ENCODE data around the gene SQSTM1.

- TF ChIP-seq SP1 (IDR thresholded peaks at IDR 0.05) (no peak), CTCF (IDR thresholded peaks at IDR 0.05; ENCODE audit: low read depth, low read length, missing input control) (no peak), JUND (IDR thresholded peaks at IDR 0.05) (no peak), YY1 (IDR thresholded peaks at IDR 0.05) (no peak), HNF4A (conservative IDR thresholded peaks at IDR 0.05) (no peak), EGR1 (IDR thresholded peaks at IDR 0.05; ENCODE audit: low read depth in 2 of 2) (no peak), RAD21 (IDR thresholded peaks at IDR 0.05) (no peak), FOXA1 (IDR thresholded peaks at IDR 0.05) (no peak), ATF3 (IDR thresholded peaks at IDR 0.05) (no peak), RXRA (IDR thresholded peaks at IDR 0.05) (no peak)
- TF ChIP-seq, protein P1, sequence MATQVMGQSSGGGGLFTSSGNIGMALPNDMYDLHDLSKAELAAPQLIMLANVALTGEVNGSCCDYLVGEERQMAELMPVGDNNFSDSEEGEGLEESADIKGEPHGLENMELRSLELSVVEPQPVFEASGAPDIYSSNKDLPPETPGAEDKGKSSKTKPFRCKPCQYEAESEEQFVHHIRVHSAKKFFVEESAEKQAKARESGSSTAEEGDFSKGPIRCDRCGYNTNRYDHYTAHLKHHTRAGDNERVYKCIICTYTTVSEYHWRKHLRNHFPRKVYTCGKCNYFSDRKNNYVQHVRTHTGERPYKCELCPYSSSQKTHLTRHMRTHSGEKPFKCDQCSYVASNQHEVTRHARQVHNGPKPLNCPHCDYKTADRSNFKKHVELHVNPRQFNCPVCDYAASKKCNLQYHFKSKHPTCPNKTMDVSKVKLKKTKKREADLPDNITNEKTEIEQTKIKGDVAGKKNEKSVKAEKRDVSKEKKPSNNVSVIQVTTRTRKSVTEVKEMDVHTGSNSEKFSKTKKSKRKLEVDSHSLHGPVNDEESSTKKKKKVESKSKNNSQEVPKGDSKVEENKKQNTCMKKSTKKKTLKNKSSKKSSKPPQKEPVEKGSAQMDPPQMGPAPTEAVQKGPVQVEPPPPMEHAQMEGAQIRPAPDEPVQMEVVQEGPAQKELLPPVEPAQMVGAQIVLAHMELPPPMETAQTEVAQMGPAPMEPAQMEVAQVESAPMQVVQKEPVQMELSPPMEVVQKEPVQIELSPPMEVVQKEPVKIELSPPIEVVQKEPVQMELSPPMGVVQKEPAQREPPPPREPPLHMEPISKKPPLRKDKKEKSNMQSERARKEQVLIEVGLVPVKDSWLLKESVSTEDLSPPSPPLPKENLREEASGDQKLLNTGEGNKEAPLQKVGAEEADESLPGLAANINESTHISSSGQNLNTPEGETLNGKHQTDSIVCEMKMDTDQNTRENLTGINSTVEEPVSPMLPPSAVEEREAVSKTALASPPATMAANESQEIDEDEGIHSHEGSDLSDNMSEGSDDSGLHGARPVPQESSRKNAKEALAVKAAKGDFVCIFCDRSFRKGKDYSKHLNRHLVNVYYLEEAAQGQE (IDR thresholded peaks at IDR 0.05), result no peak
- TF ChIP-seq, protein P2, sequence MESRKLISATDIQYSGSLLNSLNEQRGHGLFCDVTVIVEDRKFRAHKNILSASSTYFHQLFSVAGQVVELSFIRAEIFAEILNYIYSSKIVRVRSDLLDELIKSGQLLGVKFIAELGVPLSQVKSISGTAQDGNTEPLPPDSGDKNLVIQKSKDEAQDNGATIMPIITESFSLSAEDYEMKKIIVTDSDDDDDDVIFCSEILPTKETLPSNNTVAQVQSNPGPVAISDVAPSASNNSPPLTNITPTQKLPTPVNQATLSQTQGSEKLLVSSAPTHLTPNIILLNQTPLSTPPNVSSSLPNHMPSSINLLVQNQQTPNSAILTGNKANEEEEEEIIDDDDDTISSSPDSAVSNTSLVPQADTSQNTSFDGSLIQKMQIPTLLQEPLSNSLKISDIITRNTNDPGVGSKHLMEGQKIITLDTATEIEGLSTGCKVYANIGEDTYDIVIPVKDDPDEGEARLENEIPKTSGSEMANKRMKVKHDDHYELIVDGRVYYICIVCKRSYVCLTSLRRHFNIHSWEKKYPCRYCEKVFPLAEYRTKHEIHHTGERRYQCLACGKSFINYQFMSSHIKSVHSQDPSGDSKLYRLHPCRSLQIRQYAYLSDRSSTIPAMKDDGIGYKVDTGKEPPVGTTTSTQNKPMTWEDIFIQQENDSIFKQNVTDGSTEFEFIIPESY (IDR thresholded peaks at IDR 0.05), result no peak
Observed at GRCh38 chr5:179822059-179822432, 1.3 kb downstream of the SQSTM1 start.

Measured in liver (tissue), 3 donors.